ENCODE results near the gene GALNT4.

The GALNT4 gene

DNA sequence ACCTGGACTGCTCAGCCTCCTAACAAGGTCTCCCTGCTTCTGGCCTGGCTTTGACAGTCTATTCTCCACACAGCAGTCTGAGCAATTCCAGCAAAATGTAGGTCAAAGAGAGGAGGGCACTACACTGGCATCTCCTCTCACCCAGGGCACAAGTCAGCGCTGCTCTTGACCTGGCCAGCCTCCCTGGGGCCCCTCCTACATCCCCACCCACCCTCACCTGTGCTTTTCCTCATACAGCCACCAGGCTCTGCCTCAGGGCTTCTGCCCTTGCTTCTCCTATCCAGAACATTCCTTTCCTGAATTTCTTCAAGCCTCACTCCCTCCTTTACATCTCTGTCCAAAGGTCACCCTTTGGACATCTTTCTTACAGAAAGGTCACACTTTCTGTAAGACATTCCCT lies 33.7 kb downstream of the GALNT4 start:
- no peak for DNase-seq

DNA sequence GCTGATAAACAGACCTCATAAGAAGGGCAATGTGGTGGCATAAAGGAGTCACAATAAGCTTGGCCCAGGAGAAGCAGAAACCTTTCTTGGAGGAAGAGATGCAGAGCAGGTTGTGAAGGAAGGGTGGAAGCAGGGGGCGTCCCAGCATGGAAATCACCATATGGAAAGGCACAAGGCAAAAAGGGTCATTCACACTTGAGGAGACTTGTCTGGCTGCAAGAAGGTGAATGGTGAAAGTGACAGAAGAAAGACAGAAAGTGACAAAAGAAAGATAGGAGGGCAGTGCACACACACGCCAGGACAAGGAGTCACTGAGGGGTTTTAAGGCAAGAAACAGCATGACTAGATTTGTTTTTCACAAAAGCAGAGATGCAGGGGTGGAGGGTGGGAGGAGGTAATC lies 38.3 kb downstream of the GALNT4 start:
- DNase-seq: no peak

DNA sequence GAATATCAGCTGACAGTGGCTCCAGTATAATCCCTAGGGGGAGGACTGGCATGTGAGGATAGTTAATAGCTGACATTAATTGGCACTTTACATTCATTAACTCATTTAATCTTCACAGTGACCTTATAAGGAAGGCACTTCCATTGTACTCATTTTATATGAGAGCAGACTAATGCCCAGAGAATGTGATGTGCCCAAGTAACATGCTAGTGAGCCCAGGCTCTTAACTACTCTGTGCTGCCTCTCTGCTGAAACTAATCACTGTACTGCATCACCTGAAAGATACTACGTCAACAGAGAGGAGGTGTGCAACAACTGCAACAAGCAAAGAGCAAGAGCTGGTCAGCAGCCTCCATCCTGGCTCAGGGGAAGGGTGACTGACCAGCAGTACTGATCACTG lies 40.1 kb downstream of the GALNT4 start:
- no peak for DNase-seq

DNA sequence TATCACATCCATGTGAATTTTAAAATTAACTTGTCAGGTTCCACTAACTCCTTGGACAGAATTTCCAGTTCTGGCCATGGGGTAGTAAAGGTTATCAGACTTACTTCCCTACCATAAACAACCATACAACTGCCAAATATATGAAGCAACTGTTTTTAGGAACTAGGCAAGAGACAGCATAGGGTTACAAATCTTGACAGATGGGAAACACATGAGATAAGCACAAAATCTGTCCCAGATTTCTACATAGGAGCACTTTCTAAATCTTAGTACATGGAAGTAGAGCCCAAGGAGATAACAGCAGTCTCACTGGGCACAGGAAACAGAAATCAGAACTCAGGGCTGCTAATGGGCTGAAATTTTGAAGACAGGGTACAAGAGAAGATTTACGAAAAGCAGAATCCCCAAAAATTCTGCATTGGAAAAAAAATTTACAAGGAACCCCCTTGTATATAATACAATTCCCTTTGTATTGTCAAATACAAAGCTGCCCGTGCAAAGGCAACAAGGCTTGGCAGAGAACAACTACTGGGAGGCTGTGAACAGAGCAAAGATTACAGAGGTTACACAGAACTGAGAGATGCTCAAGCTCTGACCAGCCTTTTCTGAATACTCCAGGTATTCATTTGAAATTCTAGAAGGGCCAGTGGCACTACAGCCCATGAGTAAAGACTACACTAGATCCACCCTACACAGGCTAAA lies 43.2 kb downstream of the GALNT4 start:
- no peak for DNase-seq

DNA sequence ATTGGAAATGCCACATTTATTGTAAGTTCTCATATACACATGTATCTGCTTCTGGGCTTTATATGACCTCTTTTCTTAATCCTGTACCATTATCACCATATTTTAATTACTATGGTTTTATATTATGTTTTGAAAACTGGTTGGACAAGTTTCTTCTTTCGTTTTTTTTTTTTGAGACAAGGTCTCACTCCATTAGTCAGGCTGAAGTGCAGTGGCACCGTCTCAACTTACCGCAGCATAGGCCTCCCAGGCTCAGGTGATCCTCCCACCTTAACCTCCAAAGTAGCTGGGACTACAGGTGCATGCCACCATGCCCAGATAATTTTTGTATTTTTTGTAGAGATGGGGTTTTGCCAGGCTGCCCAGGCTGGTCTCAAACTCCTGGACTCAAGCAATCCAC lies 44.6 kb downstream of the GALNT4 start:
- no peak for DNase-seq

DNA sequence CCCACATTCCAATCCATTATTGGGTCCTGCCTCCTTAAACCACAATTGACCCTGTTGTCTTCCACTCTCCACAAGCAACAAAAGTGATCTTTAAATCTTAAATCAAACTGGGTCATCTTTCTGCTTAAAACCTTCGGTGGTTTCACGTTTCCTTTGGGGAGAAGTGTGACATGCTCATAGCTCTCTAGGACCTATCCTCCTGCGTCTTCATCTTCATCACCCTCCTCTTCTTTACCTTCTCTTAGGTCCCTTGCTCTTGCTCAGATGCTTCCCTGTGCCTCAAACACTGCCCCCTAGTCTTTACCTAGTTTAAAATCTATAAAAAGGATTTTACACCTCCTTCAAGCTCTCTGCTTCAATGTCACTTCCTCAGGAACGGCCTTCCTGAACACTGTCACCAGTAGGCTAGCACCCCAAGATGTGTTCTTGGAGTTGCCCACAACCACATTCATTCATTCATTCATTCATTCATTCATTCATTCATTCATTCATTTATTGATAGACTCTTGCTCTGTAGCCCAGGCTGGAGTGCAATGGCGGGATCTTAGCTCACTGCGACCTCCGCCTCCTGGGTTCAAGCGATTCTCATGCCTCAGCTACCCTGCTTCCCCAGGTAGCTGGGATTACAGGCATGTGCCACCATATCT lies 46.8 kb downstream of the GALNT4 start:
- no peak for DNase-seq

DNA sequence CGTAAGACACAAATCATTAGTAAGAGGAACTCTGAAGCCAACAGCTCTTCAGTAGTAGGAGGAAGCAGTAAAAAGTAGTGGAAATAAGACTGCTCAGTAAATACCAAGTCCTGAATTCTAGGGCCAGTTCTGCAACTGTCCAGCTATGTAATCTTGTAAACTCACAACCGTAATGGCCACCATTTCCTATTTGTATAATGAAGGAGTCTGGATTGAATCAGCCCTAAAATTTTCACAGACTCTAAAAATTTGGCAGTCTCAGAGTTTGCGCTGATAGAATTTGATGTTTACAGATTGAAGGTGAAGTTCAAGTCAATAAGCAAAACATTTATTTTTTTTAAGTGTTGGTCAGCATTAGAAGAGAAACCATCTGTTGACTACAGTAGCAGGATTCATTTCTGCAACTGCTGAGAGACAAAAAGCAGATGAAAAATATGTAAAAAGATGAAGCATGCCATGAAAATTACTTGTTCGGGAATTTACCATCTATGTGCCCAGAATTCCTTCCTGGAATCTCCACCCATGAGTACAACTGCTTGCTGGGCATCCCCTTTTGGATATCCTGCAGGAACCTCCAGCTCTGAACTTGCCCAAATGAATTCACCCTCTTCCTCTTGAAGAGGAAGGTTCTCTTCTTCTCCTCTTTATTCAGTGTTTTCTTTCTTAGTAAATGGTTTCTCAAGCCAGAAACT lies 47.5 kb downstream of the GALNT4 start:
- DNase-seq: no peak

DNA sequence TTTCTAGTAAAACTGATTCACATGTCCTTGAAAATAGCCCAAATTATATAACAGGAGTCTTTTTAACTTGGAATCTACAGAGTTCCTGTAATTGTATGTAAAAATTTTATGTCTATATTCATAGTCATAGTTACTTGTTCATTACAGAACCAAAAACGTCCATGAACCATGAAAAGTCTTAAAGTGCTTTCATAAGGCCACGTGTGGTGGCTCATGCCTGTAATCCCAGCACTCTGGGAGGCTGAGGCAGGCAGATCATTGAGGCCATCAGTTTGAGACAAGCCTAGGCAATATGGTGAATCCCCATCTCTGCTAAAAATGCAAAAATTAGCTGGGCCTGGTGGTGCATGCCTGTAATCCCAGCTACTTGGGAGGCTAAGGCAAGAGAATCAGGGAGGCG lies 48.4 kb downstream of the GALNT4 start:
- DNase-seq: no peak

DNA sequence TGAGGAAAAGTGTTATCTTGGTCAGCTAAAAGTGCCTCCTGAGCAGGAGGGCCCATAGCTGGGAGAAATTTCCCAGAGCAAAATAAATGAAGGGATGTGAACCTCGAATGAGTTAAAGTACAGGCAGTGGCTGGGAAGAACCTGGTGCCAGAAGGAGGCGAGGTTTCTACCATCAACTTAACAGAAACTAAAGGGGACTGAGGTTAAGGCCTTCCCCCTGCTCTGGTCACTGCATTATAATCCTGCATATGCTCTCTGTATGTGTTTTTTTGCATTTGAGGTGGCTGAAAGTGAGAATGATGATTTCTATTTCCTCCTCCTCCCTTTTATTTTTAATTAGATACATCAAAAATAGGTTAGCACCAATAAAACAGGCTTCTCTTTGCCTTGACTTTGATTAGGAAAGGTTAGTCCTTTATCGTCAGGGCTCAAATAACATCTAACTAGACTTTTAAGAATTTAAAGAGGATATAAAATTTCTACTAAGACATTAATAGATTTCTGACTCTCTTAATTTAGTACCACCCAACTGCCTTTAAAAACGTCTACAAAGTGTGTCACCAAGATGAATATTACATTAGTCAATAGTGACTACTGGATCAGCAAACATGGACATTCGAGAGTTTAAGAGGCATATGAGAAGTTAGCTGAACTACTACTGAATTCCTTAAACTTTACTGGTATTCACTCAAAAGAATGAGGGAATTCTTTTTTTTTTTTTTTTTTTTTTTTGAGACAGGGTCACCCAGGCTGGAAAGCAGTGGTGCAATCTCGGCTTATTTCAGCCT lies 49.2 kb downstream of the GALNT4 start:
- no peak for DNase-seq

DNA sequence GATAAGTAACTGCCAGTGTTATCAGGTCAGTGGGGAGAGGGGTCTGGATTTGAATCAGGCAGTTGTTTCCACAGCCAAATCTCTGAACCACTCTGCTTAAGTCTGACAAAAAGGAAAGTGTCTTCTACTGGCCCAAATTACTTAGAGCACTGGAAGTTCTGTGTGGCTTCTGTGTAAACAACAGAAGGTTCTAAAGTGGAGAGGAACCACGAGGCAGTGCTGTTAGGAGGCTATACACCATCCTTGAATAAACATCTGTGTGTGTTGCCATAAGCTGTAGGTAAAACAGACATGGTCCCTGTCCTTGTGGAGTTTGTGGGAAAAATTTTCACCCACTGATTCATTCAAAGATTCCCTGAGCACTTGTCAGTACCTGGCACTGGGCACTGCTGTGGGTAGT lies 50.0 kb downstream of the GALNT4 start:
- no peak for DNase-seq
